ENCODE results near the gene HNF1B. TPM values are rescaled to one million over a fixed set of nuclear protein-coding genes. Genes with fewer than 3 reads are reported as not detected.

HNF1B gene
- total and polyA plus RNA-seq, 10 of the 15 experiments (the other 5 are each of a cell fraction or from before 2014, with no cell fraction given) = 0.51 to 12.7 (median 1.9) TPM

- TF ChIP-seq, protein P1, sequence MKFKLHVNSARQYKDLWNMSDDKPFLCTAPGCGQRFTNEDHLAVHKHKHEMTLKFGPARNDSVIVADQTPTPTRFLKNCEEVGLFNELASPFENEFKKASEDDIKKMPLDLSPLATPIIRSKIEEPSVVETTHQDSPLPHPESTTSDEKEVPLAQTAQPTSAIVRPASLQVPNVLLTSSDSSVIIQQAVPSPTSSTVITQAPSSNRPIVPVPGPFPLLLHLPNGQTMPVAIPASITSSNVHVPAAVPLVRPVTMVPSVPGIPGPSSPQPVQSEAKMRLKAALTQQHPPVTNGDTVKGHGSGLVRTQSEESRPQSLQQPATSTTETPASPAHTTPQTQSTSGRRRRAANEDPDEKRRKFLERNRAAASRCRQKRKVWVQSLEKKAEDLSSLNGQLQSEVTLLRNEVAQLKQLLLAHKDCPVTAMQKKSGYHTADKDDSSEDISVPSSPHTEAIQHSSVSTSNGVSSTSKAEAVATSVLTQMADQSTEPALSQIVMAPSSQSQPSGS (IDR thresholded peaks at IDR 0.05; ENCODE audit: low read length) = no peak
- TF ChIP-seq ZZZ3 (IDR thresholded peaks at IDR 0.05; ENCODE audit: control insufficient read depth, insufficient read length, low read depth) (no peak), RAD21 (IDR thresholded peaks at IDR 0.05; ENCODE audit: insufficient read depth, low read depth, low read length) (no peak), CHD1 (IDR thresholded peaks at IDR 0.05; ENCODE audit: low read depth, low read length) (no peak), E2F4 (IDR thresholded peaks at IDR 0.05; ENCODE audit: low read depth, low read length) (no peak)
These were observed 9.5 kb upstream of the HNF1B start (continued) for GRCh38 chr17:37754363-37754762.

DNA sequence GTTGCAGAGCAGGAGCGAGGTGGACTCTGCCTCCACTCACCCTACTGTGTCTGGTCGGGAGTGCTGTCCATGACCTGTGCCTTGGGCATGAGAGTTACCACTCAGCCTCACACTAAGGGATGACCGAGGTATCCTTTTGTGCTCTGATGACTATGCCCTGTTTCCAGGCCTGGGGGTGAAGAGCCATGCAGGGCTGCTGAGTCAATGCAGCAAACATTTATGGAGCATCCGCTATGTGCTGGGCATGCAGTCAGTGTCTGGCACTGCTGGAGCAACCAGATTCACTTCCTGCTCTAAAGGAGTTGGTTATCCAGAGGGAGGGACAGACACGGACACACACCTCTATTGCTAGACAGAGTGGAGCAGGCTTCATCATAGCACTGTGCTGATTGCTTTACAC, 7.6 kb upstream of the HNF1B start:
- TF ChIP-seq SUZ12 (IDR thresholded peaks at IDR 0.05; ENCODE audit: unreplicated experiment) = no peak
- TF ChIP-seq, protein P2, sequence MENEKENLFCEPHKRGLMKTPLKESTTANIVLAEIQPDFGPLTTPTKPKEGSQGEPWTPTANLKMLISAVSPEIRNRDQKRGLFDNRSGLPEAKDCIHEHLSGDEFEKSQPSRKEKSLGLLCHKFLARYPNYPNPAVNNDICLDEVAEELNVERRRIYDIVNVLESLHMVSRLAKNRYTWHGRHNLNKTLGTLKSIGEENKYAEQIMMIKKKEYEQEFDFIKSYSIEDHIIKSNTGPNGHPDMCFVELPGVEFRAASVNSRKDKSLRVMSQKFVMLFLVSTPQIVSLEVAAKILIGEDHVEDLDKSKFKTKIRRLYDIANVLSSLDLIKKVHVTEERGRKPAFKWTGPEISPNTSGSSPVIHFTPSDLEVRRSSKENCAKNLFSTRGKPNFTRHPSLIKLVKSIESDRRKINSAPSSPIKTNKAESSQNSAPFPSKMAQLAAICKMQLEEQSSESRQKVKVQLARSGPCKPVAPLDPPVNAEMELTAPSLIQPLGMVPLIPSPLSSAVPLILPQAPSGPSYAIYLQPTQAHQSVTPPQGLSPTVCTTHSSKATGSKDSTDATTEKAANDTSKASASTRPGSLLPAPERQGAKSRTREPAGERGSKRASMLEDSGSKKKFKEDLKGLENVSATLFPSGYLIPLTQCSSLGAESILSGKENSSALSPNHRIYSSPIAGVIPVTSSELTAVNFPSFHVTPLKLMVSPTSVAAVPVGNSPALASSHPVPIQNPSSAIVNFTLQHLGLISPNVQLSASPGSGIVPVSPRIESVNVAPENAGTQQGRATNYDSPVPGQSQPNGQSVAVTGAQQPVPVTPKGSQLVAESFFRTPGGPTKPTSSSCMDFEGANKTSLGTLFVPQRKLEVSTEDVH (IDR thresholded peaks at IDR 0.05; ENCODE audit: low read depth, partially characterized antibody) = no peak
- BruUV-seq (replicated peaks) = no TSS peak
- Histone ChIP-seq H3K36me3 (ENCODE audit: control insufficient read depth in 2 of 2, insufficient read depth in 2 of 2, low read length in 1 of 2) (no peaks in the 10 kb centered on the region), H2AFZ (ENCODE audit: control insufficient read depth, low read depth, low read length) (no peak overlapping the region), H3K79me2 (ENCODE audit: control insufficient read depth, insufficient read depth, low read length) (no peaks in the 10 kb centered on the region), H3K9ac (ENCODE audit: control insufficient read depth, insufficient read depth, low read length) (no peak overlapping the region), H3K9me3 (replicated peaks; ENCODE audit: control insufficient read depth, insufficient read depth, low read length) (no peaks in the 10 kb centered on the region), H3K4me3 (no peak overlapping the region), H4K20me1 (ENCODE audit: control insufficient read depth, insufficient read depth) (no peaks in the 10 kb centered on the region), H3K4me1 (ENCODE audit: control insufficient read depth, insufficient read depth, low read length) (peaks cover 10% of the 10 kb centered on the region), H3K4me2 (ENCODE audit: control insufficient read depth, insufficient read depth) (no peak overlapping the region), H3K27ac (ENCODE audit: control insufficient read depth, insufficient read depth) (no peak overlapping the region), H3K27me3 (replicated peaks in 1 of 2; ENCODE audit: control insufficient read depth in 2 of 2, insufficient read depth in 2 of 2, low read length in 1 of 2) (no peaks in the 10 kb centered on the region; a peak in 1 of 4 replicates)
- WGBS (ENCODE audit: insufficient coverage, insufficient replicate concordance, low lambda C conversion rate, missing lambda C conversion rate) = 56% methylated on average over 5 of the region's 5 CpGs
- RAD21 ChIA-PET (ENCODE audit: unreplicated experiment) = no interaction called here
- FAIRE-seq (no peak), DNase-seq (ENCODE audit: low read depth, low spot score) (no peak), ATAC-seq (no peak)
- CTCF ChIA-PET = no interaction called here
- POLR2A ChIA-PET = no interaction called here
- intact Hi-C loops (cut with micrococcal nuclease; ENCODE audit: unreplicated experiment) = no loop called here
- SMC1A ChIA-PET (ENCODE audit: uncharacterized antibody, unreplicated experiment) = no interaction called here
- in situ Hi-C loops (cut with MboI) = no loop called here
